GM12875 (cell line): ENCODE results near the gene AK4.

Experiments
- H3K4me3 ChIP-seq: one replicate; pipeline ENCODE4 v1.5.1; 2011; ENCODE audit warnings: low read depth, low read length, control low read depth
- TF ChIP-seq, protein P1 (sequence below): IDR thresholded peaks from 2 replicates; pipeline ENCODE4 v1.5.1; 2011; ENCODE audit warnings: low read depth, mild to moderate bottlenecking, control low read depth, inconsistent platforms, low read length, moderate library complexity, borderline replicate concordance; ENCODE audit not compliant: insufficient read depth

AK4 gene

GRCh38 chr1:65178235-65178634 lies 30.2 kb downstream of the AK4 start:
- TF ChIP-seq, protein P1, sequence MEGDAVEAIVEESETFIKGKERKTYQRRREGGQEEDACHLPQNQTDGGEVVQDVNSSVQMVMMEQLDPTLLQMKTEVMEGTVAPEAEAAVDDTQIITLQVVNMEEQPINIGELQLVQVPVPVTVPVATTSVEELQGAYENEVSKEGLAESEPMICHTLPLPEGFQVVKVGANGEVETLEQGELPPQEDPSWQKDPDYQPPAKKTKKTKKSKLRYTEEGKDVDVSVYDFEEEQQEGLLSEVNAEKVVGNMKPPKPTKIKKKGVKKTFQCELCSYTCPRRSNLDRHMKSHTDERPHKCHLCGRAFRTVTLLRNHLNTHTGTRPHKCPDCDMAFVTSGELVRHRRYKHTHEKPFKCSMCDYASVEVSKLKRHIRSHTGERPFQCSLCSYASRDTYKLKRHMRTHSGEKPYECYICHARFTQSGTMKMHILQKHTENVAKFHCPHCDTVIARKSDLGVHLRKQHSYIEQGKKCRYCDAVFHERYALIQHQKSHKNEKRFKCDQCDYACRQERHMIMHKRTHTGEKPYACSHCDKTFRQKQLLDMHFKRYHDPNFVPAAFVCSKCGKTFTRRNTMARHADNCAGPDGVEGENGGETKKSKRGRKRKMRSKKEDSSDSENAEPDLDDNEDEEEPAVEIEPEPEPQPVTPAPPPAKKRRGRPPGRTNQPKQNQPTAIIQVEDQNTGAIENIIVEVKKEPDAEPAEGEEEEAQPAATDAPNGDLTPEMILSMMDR, result no peak
- no peak overlapping the region for H3K4me3 ChIP-seq

DNA sequence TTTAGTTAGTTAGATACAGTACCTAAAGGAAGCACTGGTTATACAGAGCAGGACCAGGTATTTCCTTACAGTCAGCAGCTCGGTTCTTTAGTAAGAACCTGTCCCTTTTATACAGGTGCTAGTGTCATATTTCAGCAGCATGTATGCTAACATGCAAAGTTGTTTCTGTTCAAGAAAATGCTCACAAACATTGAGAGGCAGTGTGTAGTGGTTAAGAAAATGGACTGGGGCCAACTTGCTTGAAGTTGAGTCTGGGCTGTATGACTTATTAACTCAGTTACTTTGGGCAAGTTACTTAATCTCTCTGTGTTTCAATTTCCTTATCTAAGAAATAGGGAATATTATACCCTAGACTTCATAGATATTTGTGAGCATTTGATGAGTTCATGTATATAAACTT lies 31.1 kb downstream of the AK4 start:
- no peak overlapping the region for H3K4me3 ChIP-seq
- TF ChIP-seq, protein P1, result no peak

DNA sequence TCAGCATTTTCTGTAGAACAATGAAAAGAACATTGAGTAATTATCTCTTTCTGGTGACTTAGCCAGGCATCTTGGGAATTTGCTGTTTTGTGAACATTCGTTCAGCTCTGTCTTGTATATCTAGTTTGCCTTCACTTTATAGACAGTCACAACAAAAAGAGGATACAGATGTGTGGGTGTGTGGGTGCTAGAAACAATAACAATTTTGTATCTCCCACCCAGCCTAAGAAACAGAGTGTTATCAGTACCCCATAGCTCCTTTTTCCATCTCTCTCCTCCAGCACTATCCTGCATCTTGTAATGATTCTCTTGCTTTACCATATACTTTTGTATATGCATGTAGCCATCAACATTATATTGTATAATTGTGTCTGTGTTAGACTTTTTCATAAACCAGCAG lies 33.0 kb downstream of the AK4 start:
- TF ChIP-seq, protein P1, result no peak
- H3K4me3 ChIP-seq, result no peak overlapping the region

DNA sequence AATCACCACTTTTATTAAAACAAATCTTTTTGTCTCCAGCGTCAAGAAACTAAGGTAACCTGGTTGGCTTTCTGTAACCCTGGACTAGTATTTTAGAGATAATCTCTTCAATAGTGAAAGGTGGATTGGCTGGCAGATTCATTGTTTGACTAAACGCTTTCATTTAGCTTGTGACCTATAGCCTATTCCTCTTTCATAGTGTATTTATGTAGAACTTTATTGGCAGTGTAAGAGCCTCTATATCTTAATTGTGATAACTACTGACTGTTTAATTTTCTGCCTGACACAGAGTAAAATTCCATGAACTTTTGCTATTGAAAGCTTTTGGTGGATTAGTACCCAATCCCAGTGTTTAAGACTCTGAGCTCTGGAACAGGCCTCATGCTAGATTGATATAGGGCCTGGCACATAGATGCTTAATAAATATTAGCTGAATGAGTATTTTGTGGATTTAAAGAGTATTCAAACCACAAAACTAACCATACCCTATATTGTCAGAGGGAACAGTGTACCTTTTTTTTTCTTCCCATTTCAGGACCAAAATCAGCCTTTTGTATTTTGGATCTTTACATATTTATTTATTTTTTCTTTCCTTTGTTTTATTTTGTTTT lies 34.8 kb downstream of the AK4 start:
- H3K4me3 ChIP-seq, result no peak overlapping the region
- TF ChIP-seq, protein P1, result no peak

- TF ChIP-seq, protein P1, result no peak
- H3K4me3 ChIP-seq, result no peak overlapping the region
Measured at GRCh38 chr1:65189576-65190115, 41.6 kb downstream of the AK4 start.

DNA sequence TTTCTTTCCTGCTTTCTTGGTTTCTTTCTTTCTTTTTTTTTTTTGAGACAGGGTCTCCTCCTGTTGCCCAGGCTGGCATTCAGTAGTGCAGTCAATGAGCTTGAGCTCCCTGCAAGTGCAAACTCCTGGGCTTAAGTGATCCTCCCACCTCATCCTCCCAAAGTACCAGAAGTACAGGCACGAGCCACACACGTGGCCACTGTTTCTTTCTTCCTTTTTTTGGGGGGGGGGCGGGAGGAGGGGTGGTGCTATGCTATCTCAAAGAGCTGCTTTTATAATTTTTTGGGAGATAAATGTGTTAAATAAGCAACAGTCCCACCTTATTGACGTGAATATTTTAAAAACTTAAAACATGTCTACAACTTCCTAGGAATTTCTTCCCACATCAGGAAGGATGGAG lies 42.2 kb downstream of the AK4 start:
- no peak overlapping the region for H3K4me3 ChIP-seq
- TF ChIP-seq, protein P1, result no peak

- TF ChIP-seq, protein P1, result no peak
- H3K4me3 ChIP-seq, result no peak overlapping the region
Measured at GRCh38 chr1:65193129-65193695, 45.2 kb downstream of the AK4 start.
